C1 segment of cervical spinal cord (tissue), 14 donors: ENCODE measurements around the gene YY2.
"Not testable (repeated sequence)": the region's sequence is repeated elsewhere in the genome, so short reads cannot be mapped to it uniquely, and the experiment has no call there.

Experiments
- DNase-seq, 14 donors: peaks; one replicate each; lab custom pipeline; 2025; lab: John Stamatoyannopoulos, UW

Gene YY2

DNA sequence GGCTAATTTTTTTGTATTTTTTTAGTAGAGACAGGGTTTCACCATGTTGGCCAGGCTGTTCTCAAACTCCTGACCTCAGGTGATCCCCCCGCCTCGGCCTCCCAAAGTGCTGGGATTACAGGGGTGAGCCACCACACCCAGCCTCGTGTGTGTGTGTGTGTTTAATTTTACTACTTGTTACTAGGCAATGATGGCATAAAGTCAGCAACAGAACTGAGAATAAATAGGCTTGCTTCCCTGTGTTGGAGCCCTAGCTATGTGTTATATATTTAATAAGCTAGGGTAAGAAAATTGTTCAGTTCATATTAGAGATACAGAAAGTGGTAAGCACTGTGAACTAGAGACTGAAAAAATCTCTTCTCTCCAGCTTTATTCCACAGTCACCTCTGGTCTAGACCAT, 18.4 kb downstream of the YY2 start:
- DNase-seq = not testable (repeated sequence)

DNA sequence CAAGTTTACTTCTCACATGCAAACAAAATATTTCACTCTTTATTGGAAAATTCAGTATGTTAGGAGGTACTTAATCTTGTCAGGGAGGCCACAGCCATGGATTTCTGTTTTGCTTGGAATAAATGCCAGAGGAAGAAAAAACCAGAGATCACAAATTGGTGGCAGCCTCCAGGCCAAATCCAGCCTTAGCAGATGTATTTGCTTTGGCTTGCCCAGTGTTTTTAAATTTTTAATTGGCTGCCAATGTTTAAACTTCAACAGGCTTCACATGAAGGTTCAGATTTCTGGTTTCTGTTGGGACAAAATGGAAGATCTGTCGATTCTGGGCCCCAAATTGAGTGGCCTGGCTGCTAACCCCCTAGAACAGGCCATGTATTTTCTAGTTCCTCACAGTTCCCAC, 19.2 kb downstream of the YY2 start:
- no peak for DNase-seq

DNA sequence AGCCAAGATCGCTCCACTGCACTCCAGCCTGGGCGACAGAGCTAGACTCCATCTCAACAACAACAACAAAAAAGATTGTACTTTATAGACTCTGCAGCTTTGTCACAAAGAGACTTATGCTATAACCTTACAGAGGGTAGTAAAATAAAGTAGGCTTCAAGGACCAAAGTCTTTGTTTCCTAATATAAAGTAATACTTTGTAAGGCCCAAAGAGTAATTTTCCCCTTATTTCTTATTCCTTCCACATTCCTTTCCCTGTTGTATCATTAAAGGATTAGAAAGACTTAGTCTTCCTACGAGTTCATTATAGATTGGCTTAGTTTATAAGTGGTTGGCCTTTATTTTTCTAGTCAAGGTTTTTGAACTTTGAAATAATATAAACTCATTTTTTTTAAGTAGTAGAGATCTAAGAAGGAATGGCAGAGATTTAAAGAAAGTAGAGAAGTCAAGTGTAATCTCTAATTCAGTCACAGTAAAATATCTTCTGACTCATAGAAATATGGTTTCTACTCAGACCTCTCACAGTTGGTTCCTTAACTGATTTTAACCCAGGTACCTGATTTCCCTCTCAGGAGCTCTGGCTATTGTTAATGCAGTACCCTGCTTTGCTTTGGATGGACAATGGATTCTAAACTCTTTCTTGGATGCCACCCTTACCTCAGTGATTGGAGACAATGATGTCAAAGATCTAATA, 26.2 kb downstream of the YY2 start:
- no peak for DNase-seq

DNA sequence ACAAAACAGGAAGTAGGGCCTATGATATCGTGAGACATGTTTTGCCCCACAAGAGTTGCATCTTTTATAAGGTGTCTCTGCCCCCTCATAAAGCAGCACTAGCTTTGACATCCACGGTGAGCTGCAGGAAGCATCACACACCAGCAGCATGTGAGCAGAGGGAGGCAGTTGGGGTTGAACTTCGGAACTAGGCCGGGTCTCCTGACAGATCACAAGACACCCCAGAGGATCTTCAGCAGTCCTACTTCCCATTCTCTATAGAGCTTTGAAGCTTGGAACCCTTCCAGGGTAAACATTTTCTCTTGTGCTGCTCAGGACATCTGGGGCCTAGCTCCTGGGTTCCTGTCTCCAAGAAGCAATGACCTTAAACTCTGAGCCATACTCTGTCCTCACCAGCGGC, 27.5 kb downstream of the YY2 start:
- DNase-seq = peak in 5 of 14 donors; percentile 0 to 22 (median 5)

DNA sequence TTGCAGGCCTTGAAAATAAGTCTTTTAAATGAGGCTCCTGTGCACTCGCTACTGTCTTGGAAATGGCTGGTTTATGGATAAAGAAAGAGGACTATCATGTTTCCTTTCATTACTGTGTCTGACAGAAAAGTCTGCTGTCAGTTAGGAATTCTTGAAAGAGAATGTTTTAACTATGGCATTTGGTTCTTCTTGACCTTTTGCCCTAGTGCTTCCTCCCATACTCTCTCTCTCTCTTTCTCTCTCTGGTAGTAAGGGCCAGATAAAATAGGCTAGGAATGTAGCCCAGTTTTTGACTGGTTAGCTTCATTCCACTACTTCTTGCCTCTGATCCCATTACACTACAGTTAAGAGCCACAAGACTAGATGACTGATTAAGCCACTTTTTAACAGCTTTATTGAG, 29.8 kb downstream of the YY2 start:
- no peak for DNase-seq

DNA sequence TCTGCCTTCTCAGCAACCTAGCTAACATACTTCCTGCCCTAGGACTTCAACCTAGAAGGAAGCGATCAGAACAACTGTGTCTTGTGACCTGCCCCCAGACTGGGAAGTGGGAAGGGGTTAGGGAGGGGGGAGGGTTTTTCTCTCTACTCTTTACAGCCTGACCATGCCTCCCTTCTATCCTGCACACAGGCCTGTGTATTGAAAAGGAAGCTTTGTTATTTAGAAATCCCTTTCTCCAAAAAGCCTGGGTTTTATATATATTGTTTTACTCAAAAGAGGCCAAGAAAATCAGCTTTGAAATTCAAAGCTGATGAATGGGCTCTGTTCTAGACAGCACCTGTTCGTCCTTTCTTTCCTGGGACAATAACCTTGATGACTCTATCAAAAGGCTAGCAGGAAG, 49.5 kb downstream of the YY2 start:
- DNase-seq = peak in 3 of 14 donors; percentile 0 to 1 (median 0)

DNA sequence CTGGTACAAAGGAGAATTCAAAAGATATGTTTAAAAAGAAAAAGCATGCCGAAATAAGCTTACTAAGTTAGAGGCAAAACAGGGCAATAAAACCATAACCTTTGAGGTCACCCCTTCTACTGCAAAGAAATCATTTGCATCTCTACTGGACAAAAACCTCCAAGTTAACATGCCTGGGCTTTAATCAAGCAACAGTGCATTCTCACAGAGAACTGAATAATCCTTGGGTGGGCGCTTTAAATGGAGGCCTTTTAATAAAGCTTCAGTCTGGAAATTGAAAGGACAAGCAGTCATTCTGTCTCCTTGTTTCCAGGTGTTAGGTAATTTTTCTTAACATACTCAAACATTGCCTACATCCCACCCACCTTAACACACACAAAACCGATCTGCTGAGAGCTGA, 50.2 kb downstream of the YY2 start:
- no peak for DNase-seq

DNA sequence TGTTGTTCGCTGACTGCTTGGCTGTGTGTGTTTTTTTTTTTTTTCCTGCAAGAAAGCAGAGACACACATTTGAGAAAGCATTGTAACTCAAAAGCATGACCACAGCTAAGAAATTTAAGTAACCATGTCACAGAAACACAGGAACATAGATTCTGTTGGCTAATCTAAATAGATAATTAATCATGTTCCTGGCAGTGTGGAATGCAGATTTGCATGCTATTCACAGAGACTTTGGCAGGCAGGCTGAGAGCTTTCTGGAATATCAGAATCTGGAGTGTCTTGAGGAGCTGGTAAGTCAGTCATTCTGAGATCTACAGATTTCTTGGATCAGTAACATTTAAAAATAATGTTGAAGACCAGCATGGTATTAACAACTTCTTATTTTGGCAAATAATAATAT, 51.5 kb downstream of the YY2 start:
- DNase-seq = no peak
